Measurements from ENCODE around the gene BLVRA.

- TF ChIP-seq CTCF (optimal IDR thresholded peaks at IDR 0.05 in 1 of 3, IDR thresholded peaks at IDR 0.05 in 1 of 3, conservative IDR thresholded peaks at IDR 0.05 in 1 of 3; ENCODE audit: extremely low read depth in 1 of 3, insufficient read depth in 2 of 3, low read length in 3 of 3) (no peak), EZH2 (IDR thresholded peaks at IDR 0.05; ENCODE audit: low read length) (no peak)
These were observed 92.1 kb downstream of the BLVRA start for GRCh38 chr7:43850348-43851116.
